Activated CD8-positive, alpha-beta T cell treated with anti-CD3 and anti-CD28 coated beads for 36 hours (primary cell): ENCODE results near the gene FSTL4. TPM values are rescaled to one million over a fixed set of nuclear protein-coding genes. Genes with fewer than 3 reads are reported as not detected.

Experiments used
- ATAC-seq: fragments of 200-7000 bp; cut with Tn5 transposase; one replicate; pipeline ENCODE4 v1.10.0; 2021; ENCODE audit warnings: mild to moderate bottlenecking, moderate library complexity
- CTCF ChIA-PET: fragments of 350-600 bp; sonication (Branson Sonifier 250); formaldehyde crosslinking; loops from one replicate; lab custom pipeline; 2021; ENCODE audit warnings: antibody characterized with exemption; lab: Charles Lee
- POLR2A ChIA-PET: fragments of 350-600 bp; sonication (Branson Sonifier 250); formaldehyde crosslinking; loops from one replicate; lab custom pipeline; 2021; ENCODE audit warnings: antibody characterized with exemption; lab: Charles Lee
- DNase-seq: peaks from one replicate; pipeline ENCODE4 v3.0.0-alpha.2; 2020
- H3K27ac Mint-ChIP-seq: one replicate; pipeline ENCODE4 v1.8.0; 2021; ENCODE audit warnings: mild to moderate bottlenecking, mixed read lengths
- H3K27me3 Mint-ChIP-seq: one replicate; pipeline ENCODE4 v1.8.0; 2021; ENCODE audit warnings: mixed read lengths
- H3K36me3 Mint-ChIP-seq: one replicate; pipeline ENCODE4 v1.8.0; 2021; ENCODE audit warnings: low read depth, mixed read lengths
- H3K4me1 Mint-ChIP-seq: one replicate; pipeline ENCODE4 v1.8.0; 2021; ENCODE audit warnings: low read depth, mixed read lengths
- H3K4me3 Mint-ChIP-seq: one replicate; pipeline ENCODE4 v1.8.0; 2021; ENCODE audit warnings: mild to moderate bottlenecking, moderate library complexity, mixed read lengths
- H3K9me3 Mint-ChIP-seq: one replicate; pipeline ENCODE4 v1.8.0; 2021; ENCODE audit warnings: mixed read lengths
- CTCF ChIP-seq: fragments of 200-600 bp; IDR thresholded peaks from one replicate; pipeline ENCODE4 v1.8.0; 2022; ENCODE audit warnings: antibody characterized with exemption, mild to moderate bottlenecking
- intact Hi-C: fragments of 100-400 bp; cut with micrococcal nuclease; formaldehyde crosslinking; loops from one replicate; pipeline ENCODE4 v1.10.0; 2022
- total RNA-seq, 2 experiments: library from RNA; stranded (reverse); gene quantifications; one replicate each; pipeline ENCODE4 v1.2.3, GENCODE V29; 2021

FSTL4 gene
- total RNA-seq, 2 experiments from 2014 or later, result not detected

DNA sequence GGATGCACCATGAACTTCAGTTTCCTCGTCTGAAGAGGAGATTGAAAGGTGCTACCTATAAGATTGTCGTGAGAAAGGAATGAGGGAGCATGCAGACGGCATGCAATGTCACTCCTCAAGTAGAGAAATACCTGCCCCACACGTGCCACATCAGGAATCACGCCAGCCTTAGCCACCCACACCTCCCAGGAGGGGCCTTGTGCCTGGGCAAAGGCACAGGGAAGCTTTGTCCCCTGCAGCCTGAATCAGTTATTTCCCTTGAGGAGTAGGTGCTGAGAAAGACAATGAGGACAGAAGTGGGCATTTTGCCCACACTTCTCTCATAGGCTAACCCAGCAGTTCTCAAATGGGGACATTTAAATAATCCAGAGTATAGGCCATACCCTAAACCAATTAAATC lies 31.0 kb downstream of the FSTL4 start:
- Mint-ChIP-seq H3K36me3 (no peaks in the 10 kb centered on the region), H3K27me3 (peaks cover 18% of the 10 kb centered on the region), H3K9me3 (no peaks in the 10 kb centered on the region), H3K4me1 (no peaks in the 10 kb centered on the region), H3K27ac (no peak overlapping the region), H3K4me3 (no peak overlapping the region)
- TF ChIP-seq CTCF, result no peak
- ChIA-PET POLR2A (no interaction called here), CTCF (no interaction called here)
- intact Hi-C loops, result no loop called here
- DNase-seq, result no peak
- ATAC-seq, result no peak

- ATAC-seq, result no peak
- no peaks in the 10 kb centered on the region for H3K36me3 Mint-ChIP-seq
- H3K27ac Mint-ChIP-seq, result no peak overlapping the region
- H3K4me3 Mint-ChIP-seq, result no peak overlapping the region
- no peak for TF ChIP-seq CTCF
- no peak for DNase-seq
- H3K9me3 Mint-ChIP-seq, result no peaks in the 10 kb centered on the region
- intact Hi-C loops, result no loop called here
- H3K27me3 Mint-ChIP-seq, result peaks cover 18% of the 10 kb centered on the region
- CTCF ChIA-PET, result no interaction called here
- H3K4me1 Mint-ChIP-seq, result no peaks in the 10 kb centered on the region
- POLR2A ChIA-PET, result no interaction called here
Observed at GRCh38 chr5:133580618-133581017, 31.7 kb downstream of the FSTL4 start.

GRCh38 chr5:133579766-133580165 lies 32.6 kb downstream of the FSTL4 start:
- ATAC-seq (no peak), DNase-seq (no peak)
- CTCF ChIA-PET, result no interaction called here
- H3K27ac Mint-ChIP-seq, result no peak overlapping the region
- no peak overlapping the region for H3K4me3 Mint-ChIP-seq
- H3K27me3 Mint-ChIP-seq, result peaks cover 18% of the 10 kb centered on the region
- H3K9me3 Mint-ChIP-seq, result no peaks in the 10 kb centered on the region
- POLR2A ChIA-PET, result no interaction called here
- no peak for TF ChIP-seq CTCF
- H3K4me1 Mint-ChIP-seq, result no peaks in the 10 kb centered on the region
- intact Hi-C loops, result no loop called here
- H3K36me3 Mint-ChIP-seq, result no peaks in the 10 kb centered on the region

DNA sequence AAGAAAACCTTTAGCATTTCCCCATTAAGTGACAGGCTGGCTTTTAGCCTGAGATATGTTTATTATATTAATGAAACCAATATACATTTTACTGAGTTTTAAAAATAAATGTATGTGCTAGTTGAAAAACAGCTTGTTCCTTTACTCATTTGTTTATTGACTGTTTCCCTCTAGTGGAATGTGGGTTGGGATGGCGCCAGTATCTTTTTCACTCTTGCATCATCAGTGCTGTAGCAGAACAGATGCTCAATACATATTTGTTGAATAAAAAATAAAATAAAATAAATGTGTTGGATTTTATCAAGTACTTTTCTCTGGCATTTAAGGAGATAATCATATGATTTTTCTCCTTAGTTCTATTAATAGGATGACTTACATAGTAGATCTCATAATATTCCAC lies 43.0 kb downstream of the FSTL4 start:
- ChIA-PET POLR2A (no interaction called here), CTCF (interaction anchor here (0.9 to 1.3 kb wide), 2 partner anchors 16 to 300 kb away, joined by 4 to 5 read pairs; no protein-coding TSS in a partner anchor)
- intact Hi-C loops, result no loop called here
- H3K9me3 Mint-ChIP-seq, result peaks cover 3% of the 10 kb centered on the region
- no peak for ATAC-seq
- H3K27me3 Mint-ChIP-seq, result peaks cover 26% of the 10 kb centered on the region
- no peak for TF ChIP-seq CTCF
- H3K4me3 Mint-ChIP-seq, result no peak overlapping the region
- H3K36me3 Mint-ChIP-seq, result no peaks in the 10 kb centered on the region
- H3K27ac Mint-ChIP-seq, result no peak overlapping the region
- H3K4me1 Mint-ChIP-seq, result no peaks in the 10 kb centered on the region
- no peak for DNase-seq

DNA sequence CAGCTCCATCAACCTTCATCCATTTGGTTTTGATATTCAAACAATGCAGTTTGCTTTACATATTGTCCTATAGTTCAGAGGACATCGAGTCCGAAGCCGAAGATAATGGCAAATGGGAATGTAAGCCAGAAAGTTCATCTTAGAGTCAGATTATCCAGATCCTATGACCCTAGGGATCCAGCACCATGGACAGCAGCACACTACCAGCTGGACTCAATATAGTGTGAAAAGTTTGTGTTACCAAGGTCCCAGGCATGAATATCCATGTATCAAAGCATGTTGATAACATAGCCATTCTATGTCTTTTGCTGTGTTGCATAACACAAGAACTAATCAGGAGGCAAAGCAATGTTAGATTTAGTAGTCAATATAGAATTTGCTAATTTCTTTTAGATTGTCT lies 46.3 kb downstream of the FSTL4 start:
- Mint-ChIP-seq H3K27ac (no peak overlapping the region), H3K27me3 (peaks cover 22% of the 10 kb centered on the region), H3K4me3 (no peak overlapping the region), H3K4me1 (no peaks in the 10 kb centered on the region), H3K36me3 (no peaks in the 10 kb centered on the region), H3K9me3 (no peaks in the 10 kb centered on the region)
- ChIA-PET CTCF (no interaction called here), POLR2A (no interaction called here)
- DNase-seq (peak; percentile 57), ATAC-seq (no peak)
- no peak for TF ChIP-seq CTCF
- intact Hi-C loops, result no loop called here
